Large intestine (tissue), 3 donors: ENCODE data around the gene ANTXR2. TPM values are rescaled to one million over a fixed set of nuclear protein-coding genes. Genes with fewer than 3 reads are reported as not detected.

Source experiments
- DNase-seq, 2 donors: peaks; one replicate each; pipeline versions ENCODE4 v3.0.0 to v3.0.0-alpha.2; 2013
- H3K27ac ChIP-seq: one replicate; pipeline ENCODE4 v1.5.1; 2013; ENCODE audit warnings: low read length
- H3K27me3 ChIP-seq: 2 replicates; pipeline ENCODE4 v1.6.1; 2013; ENCODE audit warnings: low read length; ENCODE audit not compliant: control insufficient read depth, insufficient read depth
- H3K36me3 ChIP-seq: 2 replicates; pipeline ENCODE4 v1.6.1; 2013; ENCODE audit warnings: low read length; ENCODE audit not compliant: control insufficient read depth, insufficient read depth
- H3K4me1 ChIP-seq: one replicate; pipeline ENCODE4 v1.6.1; 2013; ENCODE audit warnings: low read length; ENCODE audit not compliant: control insufficient read depth, insufficient read depth
- H3K4me3 ChIP-seq: one replicate; pipeline ENCODE4 v1.5.1; 2013; ENCODE audit warnings: low read length
- H3K9me3 ChIP-seq: one replicate; pipeline ENCODE4 v1.6.1; 2013; ENCODE audit warnings: mild to moderate bottlenecking, low read depth, low read length, moderate library complexity; ENCODE audit not compliant: control insufficient read depth
- WGBS: methylation state at CpG from one replicate; pipeline ENCODE4 v1.1.5; 2013; ENCODE audit warnings: low lambda C conversion rate; ENCODE audit not compliant: insufficient coverage; 5-methylcytosine and 5-hydroxymethylcytosine counted together
- polyA plus RNA-seq: library from polyadenylated mRNA; unstranded; fragments of 120-200 nt; gene quantifications from one replicate; pipeline ENCODE4 v1.2.1, GENCODE V29; 2013

The ANTXR2 gene
- polyA plus RNA-seq, 1 donor, result 36.3 TPM

GRCh38 chr4:79881407-79881806 lies 191.6 kb downstream of the ANTXR2 start:
- no peaks in the 10 kb centered on the region for H3K27me3 ChIP-seq
- no peaks in the 10 kb centered on the region for H3K36me3 ChIP-seq
- no peak overlapping the region for H3K4me3 ChIP-seq
- no peaks in the 10 kb centered on the region for H3K9me3 ChIP-seq
- no peaks in the 10 kb centered on the region for H3K4me1 ChIP-seq
- H3K27ac ChIP-seq, result no peak overlapping the region
- no peak for DNase-seq

- Histone ChIP-seq H3K36me3 (no peaks in the 10 kb centered on the region), H3K4me3 (no peak overlapping the region), H3K27me3 (no peaks in the 10 kb centered on the region), H3K4me1 (no peaks in the 10 kb centered on the region), H3K9me3 (no peaks in the 10 kb centered on the region), H3K27ac (no peak overlapping the region)
- DNase-seq, result no peak
Observed at GRCh38 chr4:79877511-79877910, 195.5 kb downstream of the ANTXR2 start.

GRCh38 chr4:79875344-79875899 lies 197.6 kb downstream of the ANTXR2 start:
- H3K4me3 ChIP-seq, result no peak overlapping the region
- 59% methylated on average over 2 of the region's 4 CpGs for WGBS
- no peaks in the 10 kb centered on the region for H3K36me3 ChIP-seq
- no peaks in the 10 kb centered on the region for H3K9me3 ChIP-seq
- no peaks in the 10 kb centered on the region for H3K4me1 ChIP-seq
- DNase-seq, result no peak
- no peak overlapping the region for H3K27ac ChIP-seq
- no peaks in the 10 kb centered on the region for H3K27me3 ChIP-seq

GRCh38 chr4:79874197-79874596 lies 198.8 kb downstream of the ANTXR2 start:
- H3K36me3 ChIP-seq, result no peaks in the 10 kb centered on the region
- no peak for DNase-seq
- no peak overlapping the region for H3K4me3 ChIP-seq
- H3K9me3 ChIP-seq, result no peaks in the 10 kb centered on the region
- H3K27ac ChIP-seq, result no peak overlapping the region
- WGBS, result no CpG with 5 or more reads among the region's 2 CpGs
- H3K27me3 ChIP-seq, result no peaks in the 10 kb centered on the region
- no peaks in the 10 kb centered on the region for H3K4me1 ChIP-seq

GRCh38 chr4:79872738-79873137 lies 200.3 kb downstream of the ANTXR2 start:
- DNase-seq, result no peak
- H3K4me3 ChIP-seq, result no peak overlapping the region
- no peaks in the 10 kb centered on the region for H3K27me3 ChIP-seq
- H3K36me3 ChIP-seq, result no peaks in the 10 kb centered on the region
- WGBS, result no CpG with 5 or more reads among the region's 1 CpG
- H3K4me1 ChIP-seq, result no peaks in the 10 kb centered on the region
- no peak overlapping the region for H3K27ac ChIP-seq
- no peaks in the 10 kb centered on the region for H3K9me3 ChIP-seq

GRCh38 chr4:79871961-79872360 lies 201.1 kb downstream of the ANTXR2 start:
- H3K4me3 ChIP-seq, result no peak overlapping the region
- H3K4me1 ChIP-seq, result no peaks in the 10 kb centered on the region
- no peak overlapping the region for H3K27ac ChIP-seq
- no peaks in the 10 kb centered on the region for H3K9me3 ChIP-seq
- DNase-seq, result no peak
- H3K36me3 ChIP-seq, result no peaks in the 10 kb centered on the region
- no peaks in the 10 kb centered on the region for H3K27me3 ChIP-seq
- WGBS, result 0% methylated on average over 1 of the region's 3 CpGs

- no peak for DNase-seq
- Histone ChIP-seq H3K27me3 (no peaks in the 10 kb centered on the region), H3K36me3 (no peaks in the 10 kb centered on the region), H3K4me1 (no peaks in the 10 kb centered on the region), H3K27ac (no peak overlapping the region), H3K9me3 (no peaks in the 10 kb centered on the region), H3K4me3 (no peak overlapping the region)
- 64% methylated on average over 3 of the region's 4 CpGs for WGBS
Observed at GRCh38 chr4:79869597-79870237, 203.3 kb downstream of the ANTXR2 start.

- 77% methylated on average over 2 of the region's 2 CpGs for WGBS
- Histone ChIP-seq H3K9me3 (no peaks in the 10 kb centered on the region), H3K27ac (no peak overlapping the region), H3K36me3 (no peaks in the 10 kb centered on the region), H3K27me3 (no peaks in the 10 kb centered on the region), H3K4me3 (no peak overlapping the region), H3K4me1 (no peaks in the 10 kb centered on the region)
- DNase-seq, result no peak
Observed at GRCh38 chr4:79865201-79865597, 207.8 kb downstream of the ANTXR2 start.

- DNase-seq, result no peak
- WGBS, result 50% methylated on average over 1 of the region's 3 CpGs
- no peaks in the 10 kb centered on the region for H3K36me3 ChIP-seq
Observed at GRCh38 chr4:79864500-79865200, 208.4 kb downstream of the ANTXR2 start.

GRCh38 chr4:79863333-79863732 lies 209.7 kb downstream of the ANTXR2 start:
- Histone ChIP-seq H3K9me3 (no peaks in the 10 kb centered on the region), H3K4me1 (no peaks in the 10 kb centered on the region), H3K36me3 (no peaks in the 10 kb centered on the region), H3K27me3 (no peaks in the 10 kb centered on the region), H3K27ac (no peak overlapping the region), H3K4me3 (no peak overlapping the region)
- no peak for DNase-seq
- 86% methylated on average over 2 of the region's 3 CpGs for WGBS

More at GRCh38 chr4:79864500-79865200, 208.4 kb downstream of the ANTXR2 start:
- Histone ChIP-seq H3K27ac (no peak overlapping the region), H3K4me1 (no peaks in the 10 kb centered on the region), H3K9me3 (no peaks in the 10 kb centered on the region), H3K4me3 (no peak overlapping the region), H3K27me3 (no peaks in the 10 kb centered on the region)

GRCh38 chr4:79862821-79863220 lies 210.2 kb downstream of the ANTXR2 start:
- Histone ChIP-seq H3K36me3 (no peaks in the 10 kb centered on the region), H3K27ac (no peak overlapping the region), H3K27me3 (no peaks in the 10 kb centered on the region), H3K4me1 (no peaks in the 10 kb centered on the region), H3K9me3 (no peaks in the 10 kb centered on the region), H3K4me3 (no peak overlapping the region)
- 100% methylated on average over 1 of the region's 3 CpGs for WGBS
- no peak for DNase-seq
